Smooth muscle cell (in vitro differentiated cells): Measurements from ENCODE around the gene C1QTNF1. TPM values are rescaled to one million over a fixed set of nuclear protein-coding genes. Genes with fewer than 3 reads are reported as not detected.

Source experiments
- DNase-seq: peaks from one replicate; lab custom pipeline; 2025; ENCODE audit not compliant: unreplicated experiment; lab: John Stamatoyannopoulos, UW
- H2AFZ ChIP-seq: fragments of 200-600 bp; sonication (generic); 2 replicates; pipeline ENCODE4 v1.6.0; 2016; ENCODE audit warnings: antibody characterized with exemption, low read depth, mild to moderate bottlenecking
- H3F3A ChIP-seq: fragments of 200-600 bp; sonication (generic); 2 replicates; pipeline ENCODE4 v1.6.0; 2017; ENCODE audit warnings: antibody characterized with exemption, low read depth
- H3K27ac ChIP-seq: fragments of 200-600 bp; sonication (generic); 2 replicates; pipeline ENCODE4 v1.5.1; 2016; ENCODE audit warnings: low read depth, mild to moderate bottlenecking
- H3K27me3 ChIP-seq: fragments of 200-600 bp; sonication (generic); 2 replicates; pipeline ENCODE4 v1.6.1; 2016; ENCODE audit warnings: low read depth, mild to moderate bottlenecking
- H3K36me3 ChIP-seq: fragments of 200-600 bp; sonication (generic); 2 replicates; pipeline ENCODE4 v1.5.1; 2016; ENCODE audit warnings: low read depth
- H3K4me1 ChIP-seq: fragments of 200-600 bp; sonication (generic); 2 replicates; pipeline ENCODE4 v1.5.1; 2016; ENCODE audit warnings: low read depth
- H3K4me2 ChIP-seq: fragments of 200-600 bp; sonication (generic); 2 replicates; pipeline ENCODE4 v1.6.0; 2016; ENCODE audit warnings: mild to moderate bottlenecking
- H3K4me3 ChIP-seq: fragments of 200-600 bp; sonication (generic); 2 replicates; pipeline ENCODE4 v1.5.1; 2016; ENCODE audit warnings: mild to moderate bottlenecking
- H3K79me2 ChIP-seq: fragments of 200-600 bp; sonication (generic); 2 replicates; pipeline ENCODE4 v1.6.0; 2016; ENCODE audit warnings: low read depth, mild to moderate bottlenecking
- H3K9ac ChIP-seq: fragments of 200-600 bp; sonication (generic); 2 replicates; pipeline ENCODE4 v1.6.0; 2016; ENCODE audit warnings: low read depth
- H3K9me3 ChIP-seq: fragments of 200-600 bp; sonication (generic); replicated peaks from 2 replicates; pipeline ENCODE4 v1.5.1; 2016; ENCODE audit warnings: low read depth
- H4K20me1 ChIP-seq: fragments of 200-600 bp; sonication (generic); 2 replicates; pipeline ENCODE4 v1.6.0; 2016; ENCODE audit warnings: low read depth
- CTCF ChIP-seq: fragments of 200-600 bp; sonication (generic); IDR thresholded peaks from 2 replicates; pipeline ENCODE4 v1.5.1; 2017; ENCODE audit warnings: borderline replicate concordance, mild to moderate bottlenecking, antibody characterized with exemption; ENCODE audit not compliant: insufficient read depth, poor library complexity, severe bottlenecking
- WGBS: methylation state at CpG from one replicate; pipeline ENCODE4 v1.1.7; 2016; ENCODE audit warnings: low lambda C conversion rate; 5-methylcytosine and 5-hydroxymethylcytosine counted together
- polyA plus RNA-seq: library from polyadenylated mRNA; unstranded; fragments of >200 nt; fragmentation: Nextera tagmentation; extraction: Ambion mirVana; gene quantifications from 2 replicates; pipeline ENCODE4 v1.2.1, GENCODE V29; 2016
- total RNA-seq: library from RNA; depleted of rRNA; stranded (reverse); fragments of >200 nt; gene quantifications from 2 replicates; pipeline ENCODE4 v1.2.3, GENCODE V29; 2014

The C1QTNF1 gene
- total and polyA plus RNA-seq, 2 experiments from 2014 or later = 5.7 to 9.4 TPM

GRCh38 chr17:78990349-78991016 is 33.5 kb upstream of the C1QTNF1 start:
- Histone ChIP-seq H3K27me3 (no peaks in the 10 kb centered on the region), H3K27ac (no peak overlapping the region), H3K4me2 (no peak overlapping the region), H3K9ac (no peak overlapping the region), H3K4me1 (no peaks in the 10 kb centered on the region), H2AFZ (no peak overlapping the region), H3K9me3 (no peaks in the 10 kb centered on the region), H3K36me3 (no peaks in the 10 kb centered on the region), H3F3A (no peaks in the 10 kb centered on the region), H4K20me1 (peaks cover 22% of the 10 kb centered on the region), H3K79me2 (no peaks in the 10 kb centered on the region), H3K4me3 (no peak overlapping the region)
- WGBS = 99% methylated on average over 29 of the region's 29 CpGs
- TF ChIP-seq CTCF = no peak
- no peak for DNase-seq

GRCh38 chr17:78991017-78991738 is 32.8 kb upstream of the C1QTNF1 start:
- H2AFZ ChIP-seq = no peak overlapping the region
- 98% methylated on average over 33 of the region's 33 CpGs for WGBS
- no peaks in the 10 kb centered on the region for H3K9me3 ChIP-seq
- H3K4me3 ChIP-seq = no peak overlapping the region
- H3K79me2 ChIP-seq = no peaks in the 10 kb centered on the region
- no peaks in the 10 kb centered on the region for H3F3A ChIP-seq
- no peaks in the 10 kb centered on the region for H3K27me3 ChIP-seq
- no peaks in the 10 kb centered on the region for H3K36me3 ChIP-seq
- H3K4me1 ChIP-seq = no peaks in the 10 kb centered on the region
- peaks cover 29% of the 10 kb centered on the region for H4K20me1 ChIP-seq
- DNase-seq = no peak
- H3K27ac ChIP-seq = no peak overlapping the region
- TF ChIP-seq CTCF = no peak
- H3K9ac ChIP-seq = no peak overlapping the region
- H3K4me2 ChIP-seq = no peak overlapping the region

GRCh38 chr17:78991906-78992532 is 31.9 kb upstream of the C1QTNF1 start:
- Histone ChIP-seq H3K4me1 (no peaks in the 10 kb centered on the region), H3K27ac (no peak overlapping the region), H4K20me1 (peaks cover 34% of the 10 kb centered on the region), H3K79me2 (no peaks in the 10 kb centered on the region), H3K4me2 (no peak overlapping the region), H3K27me3 (no peaks in the 10 kb centered on the region), H2AFZ (no peak overlapping the region), H3F3A (no peaks in the 10 kb centered on the region), H3K4me3 (no peak overlapping the region), H3K9me3 (no peaks in the 10 kb centered on the region), H3K36me3 (no peaks in the 10 kb centered on the region), H3K9ac (no peak overlapping the region)
- TF ChIP-seq CTCF = no peak
- DNase-seq = no peak
- WGBS = 96% methylated on average over 22 of the region's 22 CpGs
